ENCODE measurements around the gene NBEA. TPM values are rescaled to one million over a fixed set of nuclear protein-coding genes. Genes with fewer than 3 reads are reported as not detected.

NBEA gene
- total RNA-seq, 3 donors from 2014 or later (not counting 1 experiment from before 2014, with no cell fraction given), result 0.27 to 0.66 (median 0.33) TPM

DNA sequence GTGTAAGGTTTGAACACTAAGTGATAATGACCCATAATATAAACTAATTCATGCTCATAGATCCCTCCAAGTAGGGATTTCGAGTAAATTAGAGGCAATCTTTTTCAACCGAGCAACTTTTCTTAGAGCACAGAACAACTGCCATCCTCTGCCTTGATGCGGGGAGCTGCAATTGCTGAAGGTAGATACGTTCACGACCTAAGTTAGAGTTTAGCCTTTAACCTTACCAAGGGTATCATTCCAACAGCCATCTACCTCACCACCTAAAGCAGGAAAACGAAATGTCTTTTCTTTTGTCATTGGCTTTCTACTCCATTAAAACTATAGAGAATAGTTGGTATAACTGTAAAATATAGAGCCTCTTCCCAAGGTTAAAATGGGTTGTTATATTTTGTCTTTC lies 42.2 kb upstream of the NBEA start:
- WGBS (ENCODE audit: insufficient coverage), result 29% methylated on average over 5 of the region's 6 CpGs
- no peaks in the 10 kb centered on the region for H3K36me3 ChIP-seq (ENCODE audit: control insufficient read depth, insufficient read depth, low read length)
- intact Hi-C loops (cut with micrococcal nuclease), result no loop called here
- no peak for DNase-seq
- H3K27ac ChIP-seq (ENCODE audit: low read length), result no peak overlapping the region
- H3K4me1 ChIP-seq (ENCODE audit: control insufficient read depth, insufficient read depth, low read length), result no peaks in the 10 kb centered on the region
- no peak overlapping the region for H3K4me3 ChIP-seq (ENCODE audit: low read length)
- no peak for ATAC-seq
- Mint-ChIP-seq H3K27ac (no peak overlapping the region), H3K4me1 (no peaks in the 10 kb centered on the region), H3K9me3 (peaks cover 3 to 11% of the 10 kb centered on the region in 2 donors), H3K27me3 (ENCODE audit: low read depth in 2 of 2) (no peaks in the 10 kb centered on the region), H3K36me3 (no peaks in the 10 kb centered on the region), H3K4me3 (no peak overlapping the region)
- TF ChIP-seq, protein P1, sequence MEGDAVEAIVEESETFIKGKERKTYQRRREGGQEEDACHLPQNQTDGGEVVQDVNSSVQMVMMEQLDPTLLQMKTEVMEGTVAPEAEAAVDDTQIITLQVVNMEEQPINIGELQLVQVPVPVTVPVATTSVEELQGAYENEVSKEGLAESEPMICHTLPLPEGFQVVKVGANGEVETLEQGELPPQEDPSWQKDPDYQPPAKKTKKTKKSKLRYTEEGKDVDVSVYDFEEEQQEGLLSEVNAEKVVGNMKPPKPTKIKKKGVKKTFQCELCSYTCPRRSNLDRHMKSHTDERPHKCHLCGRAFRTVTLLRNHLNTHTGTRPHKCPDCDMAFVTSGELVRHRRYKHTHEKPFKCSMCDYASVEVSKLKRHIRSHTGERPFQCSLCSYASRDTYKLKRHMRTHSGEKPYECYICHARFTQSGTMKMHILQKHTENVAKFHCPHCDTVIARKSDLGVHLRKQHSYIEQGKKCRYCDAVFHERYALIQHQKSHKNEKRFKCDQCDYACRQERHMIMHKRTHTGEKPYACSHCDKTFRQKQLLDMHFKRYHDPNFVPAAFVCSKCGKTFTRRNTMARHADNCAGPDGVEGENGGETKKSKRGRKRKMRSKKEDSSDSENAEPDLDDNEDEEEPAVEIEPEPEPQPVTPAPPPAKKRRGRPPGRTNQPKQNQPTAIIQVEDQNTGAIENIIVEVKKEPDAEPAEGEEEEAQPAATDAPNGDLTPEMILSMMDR (IDR thresholded peaks at IDR 0.05), result no peak
- no peaks in the 10 kb centered on the region for H3K9me3 ChIP-seq (ENCODE audit: control insufficient read depth, insufficient read depth, low read length)
- no peaks in the 10 kb centered on the region for H3K27me3 ChIP-seq (ENCODE audit: control insufficient read depth, insufficient read depth, low read length)

DNA sequence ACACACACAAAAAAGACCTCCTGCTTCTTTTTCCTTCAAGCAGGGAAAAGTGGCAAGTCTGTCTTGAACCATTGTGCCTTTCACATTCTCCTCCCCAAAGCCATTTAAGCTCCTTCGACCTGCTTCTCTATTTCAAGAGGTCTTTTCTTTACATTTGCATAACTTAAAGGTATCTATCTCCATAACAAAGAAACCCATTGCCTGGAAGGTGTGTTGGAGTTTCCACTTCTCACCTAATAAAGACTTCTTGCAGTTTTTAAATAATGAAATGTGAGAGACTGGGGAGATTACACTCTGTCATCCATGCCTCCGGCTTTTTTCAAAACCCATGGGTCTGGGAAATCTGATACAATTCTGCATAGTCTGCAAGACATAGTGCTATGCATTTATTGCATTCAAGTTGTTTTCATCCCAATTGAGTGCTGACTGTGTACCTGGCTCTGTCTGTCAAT lies 41.8 kb upstream of the NBEA start:
- no peaks in the 10 kb centered on the region for H3K27me3 ChIP-seq (ENCODE audit: control insufficient read depth, insufficient read depth, low read length)
- Mint-ChIP-seq H3K4me1 (no peaks in the 10 kb centered on the region), H3K27ac (no peak overlapping the region), H3K27me3 (ENCODE audit: low read depth in 2 of 2) (no peaks in the 10 kb centered on the region), H3K36me3 (no peaks in the 10 kb centered on the region), H3K9me3 (peaks cover 3 to 11% of the 10 kb centered on the region in 2 donors), H3K4me3 (no peak overlapping the region)
- ATAC-seq (no peak), DNase-seq (no peak)
- H3K9me3 ChIP-seq (ENCODE audit: control insufficient read depth, insufficient read depth, low read length), result no peaks in the 10 kb centered on the region
- intact Hi-C loops (cut with micrococcal nuclease), result no loop called here
- WGBS (ENCODE audit: insufficient coverage), result 32% methylated on average over 2 of the region's 2 CpGs
- H3K4me3 ChIP-seq (ENCODE audit: low read length), result no peak overlapping the region
- H3K4me1 ChIP-seq (ENCODE audit: control insufficient read depth, insufficient read depth, low read length), result no peaks in the 10 kb centered on the region
- TF ChIP-seq, protein P1 (IDR thresholded peaks at IDR 0.05), result no peak
- no peak overlapping the region for H3K27ac ChIP-seq (ENCODE audit: low read length)
- H3K36me3 ChIP-seq (ENCODE audit: control insufficient read depth, insufficient read depth, low read length), result no peaks in the 10 kb centered on the region

DNA sequence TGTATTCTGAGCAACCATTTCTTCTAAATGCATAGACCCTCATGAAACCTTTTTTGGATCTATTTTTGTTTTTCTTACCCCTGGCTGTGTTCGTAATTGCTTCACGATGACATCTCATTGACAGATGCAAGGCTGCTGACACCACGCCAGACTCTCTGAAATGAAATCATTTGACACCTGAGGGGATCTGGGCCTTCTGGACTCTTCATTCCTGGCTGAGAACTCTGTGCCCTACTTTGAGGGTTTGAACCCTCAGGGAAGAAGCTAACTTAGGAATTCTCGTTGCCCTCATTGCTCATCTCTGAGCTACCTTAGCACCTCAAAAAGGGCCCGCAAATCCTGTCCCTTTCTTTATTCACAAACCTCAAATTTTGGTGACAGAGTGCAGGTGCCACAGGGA lies 40.5 kb upstream of the NBEA start:
- 66% methylated on average over 5 of the region's 5 CpGs for WGBS (ENCODE audit: insufficient coverage)
- no peak overlapping the region for H3K27ac ChIP-seq (ENCODE audit: low read length)
- Mint-ChIP-seq H3K36me3 (no peaks in the 10 kb centered on the region), H3K27ac (no peak overlapping the region), H3K4me3 (no peak overlapping the region), H3K27me3 (ENCODE audit: low read depth in 2 of 2) (no peaks in the 10 kb centered on the region), H3K9me3 (peaks cover 3 to 8% of the 10 kb centered on the region in 2 donors), H3K4me1 (no peaks in the 10 kb centered on the region)
- DNase-seq, result no peak
- no peaks in the 10 kb centered on the region for H3K27me3 ChIP-seq (ENCODE audit: control insufficient read depth, insufficient read depth, low read length)
- no peak for ATAC-seq
- intact Hi-C loops (cut with micrococcal nuclease), result no loop called here
- H3K9me3 ChIP-seq (ENCODE audit: control insufficient read depth, insufficient read depth, low read length), result no peaks in the 10 kb centered on the region
- H3K4me3 ChIP-seq (ENCODE audit: low read length), result no peak overlapping the region
- TF ChIP-seq, protein P1 (IDR thresholded peaks at IDR 0.05), result no peak
- H3K36me3 ChIP-seq (ENCODE audit: control insufficient read depth, insufficient read depth, low read length), result no peaks in the 10 kb centered on the region
- no peaks in the 10 kb centered on the region for H3K4me1 ChIP-seq (ENCODE audit: control insufficient read depth, insufficient read depth, low read length)

DNA sequence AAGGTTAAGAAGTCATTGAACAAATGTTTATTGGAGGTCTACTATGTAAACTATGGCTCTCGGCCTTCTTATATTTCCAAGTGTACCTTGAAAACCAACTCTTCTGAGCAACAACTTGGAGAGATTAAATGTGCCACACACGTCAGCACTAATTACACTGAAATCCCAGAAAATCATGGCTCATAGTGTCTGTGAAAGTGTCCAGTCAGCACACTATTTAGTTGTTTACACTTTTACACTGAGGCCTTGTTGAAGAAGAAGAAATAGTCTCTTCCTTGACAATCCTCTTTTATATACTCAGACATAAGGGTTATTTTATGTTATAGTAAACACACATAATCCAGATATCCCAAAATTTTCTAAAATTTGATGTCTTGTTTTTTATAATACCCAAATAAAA lies 30.9 kb upstream of the NBEA start:
- H3K27me3 Mint-ChIP-seq (ENCODE audit: low read depth in 2 of 2), result no peaks in the 10 kb centered on the region
- H3K27me3 ChIP-seq (ENCODE audit: control insufficient read depth, insufficient read depth, low read length), result no peaks in the 10 kb centered on the region
- no peak for ATAC-seq
- H3K9me3 ChIP-seq (ENCODE audit: control insufficient read depth, insufficient read depth, low read length), result no peaks in the 10 kb centered on the region
- no peak overlapping the region for H3K27ac Mint-ChIP-seq
- H3K36me3 Mint-ChIP-seq, result no peaks in the 10 kb centered on the region
- TF ChIP-seq, protein P1 (IDR thresholded peaks at IDR 0.05), result no peak
- H3K4me3 Mint-ChIP-seq, result no peak overlapping the region
- H3K9me3 Mint-ChIP-seq, result peaks cover 13% of the 10 kb centered on the region in 2 donors
- no peak overlapping the region for H3K27ac ChIP-seq (ENCODE audit: low read length)
- H3K4me1 ChIP-seq (ENCODE audit: control insufficient read depth, insufficient read depth, low read length), result no peaks in the 10 kb centered on the region
- no peak overlapping the region for H3K4me3 ChIP-seq (ENCODE audit: low read length)
- no peaks in the 10 kb centered on the region for H3K36me3 ChIP-seq (ENCODE audit: control insufficient read depth, insufficient read depth, low read length)
- intact Hi-C loops (cut with micrococcal nuclease), result no loop called here
- no peak for DNase-seq
- H3K4me1 Mint-ChIP-seq, result no peaks in the 10 kb centered on the region
- WGBS (ENCODE audit: insufficient coverage), result 82% methylated on average over 2 of the region's 2 CpGs

Data from natural killer cell (primary cell).